Activated CD4-positive, alpha-beta T cell treated with anti-CD3 and anti-CD28 coated beads, Interleukin-2, amount 10 ng/mL, durations not matched to agents 24 days and 14 days (primary cell): ENCODE results near the gene TMPRSS9. TPM values are rescaled to one million over a fixed set of nuclear protein-coding genes. Genes with fewer than 3 reads are reported as not detected.

Experiments
- DNase-seq: peaks from one replicate; pipeline ENCODE4 v3.0.0; 2022
- H3K27ac Mint-ChIP-seq: one replicate; pipeline ENCODE4 v1.8.0; 2022; ENCODE audit warnings: mild to moderate bottlenecking, mixed read lengths
- H3K27me3 Mint-ChIP-seq: one replicate; pipeline ENCODE4 v1.8.0; 2022; ENCODE audit warnings: mixed read lengths
- H3K36me3 Mint-ChIP-seq: one replicate; pipeline ENCODE4 v1.8.0; 2022; ENCODE audit warnings: low read depth, mild to moderate bottlenecking, mixed read lengths
- H3K4me1 Mint-ChIP-seq: one replicate; pipeline ENCODE4 v1.8.0; 2021; ENCODE audit warnings: mixed read lengths
- H3K4me3 Mint-ChIP-seq: one replicate; pipeline ENCODE4 v1.8.0; 2022; ENCODE audit warnings: mild to moderate bottlenecking, moderate library complexity, mixed read lengths
- H3K9me3 Mint-ChIP-seq: one replicate; pipeline ENCODE4 v1.8.0; 2021; ENCODE audit warnings: mixed read lengths
- intact Hi-C: fragments of 100-400 bp; cut with micrococcal nuclease; formaldehyde crosslinking; loops from one replicate; pipeline ENCODE4 v1.15.1; 2023
- total RNA-seq: library from RNA; stranded (reverse); gene quantifications from 2 replicates; pipeline ENCODE4 v1.2.3, GENCODE V29; 2022

Gene TMPRSS9
- total RNA-seq, 1 donor from 2014 or later = not detected

DNA sequence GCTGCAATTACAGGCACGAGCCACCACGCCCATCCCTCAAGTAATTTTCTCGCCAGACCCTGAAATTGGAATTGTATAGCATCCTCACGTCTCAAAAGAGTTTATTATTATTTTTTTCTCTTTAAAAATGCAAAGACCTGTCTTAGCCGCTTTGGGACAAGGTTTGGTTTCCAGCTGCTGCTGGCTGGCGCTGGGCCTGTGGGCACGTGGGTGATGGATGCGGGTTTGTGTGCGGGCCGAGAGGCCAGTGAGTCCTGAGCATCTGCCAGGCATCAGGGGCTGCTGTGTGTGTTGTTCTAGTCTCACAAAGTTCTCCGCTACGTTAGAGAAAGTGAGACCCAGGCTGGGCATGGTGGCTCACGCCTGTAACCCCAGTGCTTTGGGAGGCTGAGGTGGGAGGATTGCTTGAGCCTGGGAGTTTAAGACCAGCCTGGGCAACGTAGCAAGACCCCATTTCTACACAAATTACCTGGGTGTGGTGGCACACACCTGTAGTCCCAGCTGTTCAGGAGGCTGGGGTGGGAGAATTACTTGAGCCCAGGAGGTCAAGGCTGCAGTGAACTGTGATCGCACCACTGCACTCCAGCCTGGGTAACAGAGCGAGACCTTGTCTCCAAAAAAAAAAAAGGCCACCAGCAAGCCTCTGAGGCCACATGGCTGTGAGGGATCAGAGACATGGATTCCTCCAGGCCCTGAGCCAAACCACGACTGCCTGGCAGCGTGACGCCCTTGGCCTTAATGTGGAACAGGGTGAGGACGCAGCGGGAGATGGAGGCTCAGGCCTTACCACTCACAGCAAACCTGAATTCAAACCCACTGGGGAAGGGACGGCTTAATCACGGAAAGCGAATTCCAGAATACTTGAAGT lies 4.7 kb upstream of the TMPRSS9 start:
- peaks cover under 1% of the 10 kb centered on the region for H3K4me1 Mint-ChIP-seq
- H3K36me3 Mint-ChIP-seq = no peaks in the 10 kb centered on the region
- no peak overlapping the region for H3K27ac Mint-ChIP-seq
- intact Hi-C loops = no loop called here
- no peak for DNase-seq
- H3K27me3 Mint-ChIP-seq = peaks cover 6% of the 10 kb centered on the region
- H3K9me3 Mint-ChIP-seq = no peaks in the 10 kb centered on the region
- H3K4me3 Mint-ChIP-seq = no peak overlapping the region

DNA sequence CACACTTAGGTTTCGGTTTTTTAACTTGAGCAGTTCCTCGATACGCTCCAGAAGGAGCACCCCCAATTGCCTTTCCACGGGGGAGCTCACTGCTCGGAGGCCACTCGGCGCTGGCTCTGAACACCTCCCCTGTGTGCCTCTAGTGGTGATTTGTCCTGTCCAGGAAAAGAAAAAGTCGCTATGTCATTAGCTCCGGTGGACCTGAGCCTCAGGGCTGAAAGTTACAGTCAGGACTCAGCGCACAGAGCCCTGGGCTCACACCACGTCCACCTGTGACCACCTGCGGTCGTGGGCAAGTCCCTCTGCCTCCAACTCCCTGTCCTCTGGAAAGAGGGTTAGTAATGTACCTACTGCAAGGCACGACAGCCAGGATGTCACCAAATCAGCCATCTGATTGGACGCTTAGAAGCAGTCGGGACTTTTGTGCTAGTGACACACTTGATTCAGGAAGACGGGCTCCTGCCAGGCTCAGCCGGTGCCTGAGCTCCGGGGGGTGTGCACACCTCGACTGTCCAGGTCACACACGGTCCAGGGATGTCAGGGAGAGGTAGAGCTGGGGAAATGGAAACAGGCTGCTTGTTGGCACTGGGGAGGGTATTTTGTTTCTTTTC lies 3.9 kb upstream of the TMPRSS9 start:
- H3K4me3 Mint-ChIP-seq = no peak overlapping the region
- intact Hi-C loops = no loop called here
- H3K27me3 Mint-ChIP-seq = peaks cover 11% of the 10 kb centered on the region
- DNase-seq = no peak
- no peaks in the 10 kb centered on the region for H3K9me3 Mint-ChIP-seq
- no peak overlapping the region for H3K27ac Mint-ChIP-seq
- H3K36me3 Mint-ChIP-seq = no peaks in the 10 kb centered on the region
- peaks cover 4% of the 10 kb centered on the region for H3K4me1 Mint-ChIP-seq

GRCh38 chr19:2357279-2358206 lies 2.5 kb upstream of the TMPRSS9 start:
- peaks cover 11% of the 10 kb centered on the region for H3K27me3 Mint-ChIP-seq
- no peak for DNase-seq
- H3K4me3 Mint-ChIP-seq = no peak overlapping the region
- no peaks in the 10 kb centered on the region for H3K36me3 Mint-ChIP-seq
- H3K4me1 Mint-ChIP-seq = peaks cover 4% of the 10 kb centered on the region
- H3K27ac Mint-ChIP-seq = no peak overlapping the region
- intact Hi-C loops = no loop called here
- no peaks in the 10 kb centered on the region for H3K9me3 Mint-ChIP-seq

DNA sequence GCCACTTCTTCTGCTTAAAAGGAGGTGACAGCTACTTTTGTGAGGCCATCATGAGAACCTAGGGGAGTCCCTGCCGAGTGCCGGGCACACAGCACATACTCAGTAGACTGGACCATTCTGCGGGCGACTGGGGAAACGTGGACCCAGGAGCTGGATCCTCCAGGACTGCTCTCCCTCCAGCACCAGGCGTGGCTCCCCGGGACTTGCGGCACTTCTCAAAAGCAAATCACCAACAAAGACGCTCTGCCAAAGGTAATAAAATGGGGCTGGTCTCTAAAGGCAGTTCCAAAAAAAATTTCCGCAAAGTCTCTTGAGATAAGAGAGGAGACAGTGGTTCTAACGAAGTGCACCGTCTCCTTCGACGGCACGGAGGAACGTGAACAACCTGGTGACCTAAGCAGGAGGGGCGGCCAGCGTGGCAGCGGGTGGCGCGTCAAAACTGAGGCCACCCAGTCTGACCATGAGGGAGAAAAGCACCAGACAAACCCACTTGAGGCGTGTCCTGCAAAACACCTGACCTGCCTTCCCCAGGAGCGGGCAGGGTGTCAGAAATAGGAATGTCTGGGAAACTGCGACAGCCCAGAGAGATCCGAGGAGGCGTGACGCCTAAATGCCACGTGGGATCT lies 1.4 kb upstream of the TMPRSS9 start:
- intact Hi-C loops = no loop called here
- H3K4me3 Mint-ChIP-seq = no peak overlapping the region

DNA sequence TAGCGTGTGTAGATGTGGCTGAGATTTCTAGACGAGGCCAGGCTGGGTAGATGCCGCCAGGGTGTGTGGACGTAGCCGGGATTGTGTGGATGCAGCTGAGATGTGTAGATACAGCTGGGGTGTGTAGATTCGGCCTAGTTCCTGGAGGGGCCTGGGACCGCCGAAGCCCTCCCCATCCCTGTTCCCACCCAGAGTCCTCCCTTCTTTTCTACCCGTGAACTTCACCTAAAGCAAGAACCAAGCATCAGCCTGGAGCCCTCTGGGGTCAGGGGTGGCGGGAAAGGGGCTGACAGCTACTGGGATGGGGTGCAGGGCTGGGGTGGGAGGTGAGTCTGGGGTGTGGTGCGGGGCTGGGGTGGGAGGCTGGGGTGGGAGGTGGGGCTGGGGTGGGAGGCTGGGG lies 768 bp downstream of the TMPRSS9 start:
- H3K9me3 Mint-ChIP-seq = no peaks in the 10 kb centered on the region
- no peak overlapping the region for H3K27ac Mint-ChIP-seq
- H3K27me3 Mint-ChIP-seq = peaks cover 16% of the 10 kb centered on the region
- peaks cover 7% of the 10 kb centered on the region for H3K4me1 Mint-ChIP-seq
- intact Hi-C loops = no loop called here
- H3K36me3 Mint-ChIP-seq = no peaks in the 10 kb centered on the region
- no peak for DNase-seq
- H3K4me3 Mint-ChIP-seq = no peak overlapping the region

More for the DNA sequence above, 1.4 kb upstream of the TMPRSS9 start:
- no peak for DNase-seq
- H3K27ac Mint-ChIP-seq = no peak overlapping the region
- peaks cover 4% of the 10 kb centered on the region for H3K4me1 Mint-ChIP-seq
- peaks cover 11% of the 10 kb centered on the region for H3K27me3 Mint-ChIP-seq
- no peaks in the 10 kb centered on the region for H3K9me3 Mint-ChIP-seq
- H3K36me3 Mint-ChIP-seq = no peaks in the 10 kb centered on the region

DNA sequence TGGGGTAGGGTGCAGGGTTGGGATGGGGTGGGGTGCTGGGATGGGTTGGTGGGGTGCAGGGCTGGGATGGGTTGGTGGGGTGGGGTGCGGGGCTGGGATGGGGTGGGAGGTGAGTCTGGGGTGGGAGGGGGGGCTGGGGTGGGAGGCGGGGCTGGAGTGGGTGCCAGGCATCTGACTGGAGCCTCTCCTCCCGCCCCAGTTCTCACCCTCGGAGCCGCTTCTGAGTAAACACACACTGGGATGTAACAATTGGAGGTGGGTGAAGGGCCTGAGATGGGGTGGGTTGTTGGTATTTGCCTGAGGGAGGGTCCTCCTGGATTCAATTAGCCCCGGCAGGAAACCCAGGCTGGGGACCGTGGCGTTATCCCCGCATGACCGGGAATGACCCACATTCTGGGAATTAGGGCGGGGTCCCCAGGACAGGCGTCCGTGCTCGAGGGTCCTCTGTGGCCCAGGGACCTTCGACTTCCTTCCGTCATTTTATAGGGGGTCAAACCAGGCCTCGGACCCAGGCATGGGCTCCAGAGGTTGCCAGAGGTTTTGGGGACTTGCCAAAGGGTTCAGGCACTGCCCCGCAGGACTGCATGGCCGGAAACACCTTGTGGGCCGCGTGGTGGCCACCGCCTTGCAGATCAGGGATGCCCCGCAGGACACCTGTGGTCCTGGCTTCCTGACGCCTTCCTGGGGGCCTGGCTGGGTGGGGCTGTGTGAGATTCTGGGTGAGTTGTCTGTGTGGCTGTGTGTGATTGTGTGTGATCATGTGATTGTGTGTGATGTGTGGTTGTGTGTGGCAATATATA lies 1.4 kb downstream of the TMPRSS9 start:
- H3K9me3 Mint-ChIP-seq = no peaks in the 10 kb centered on the region
- no peak overlapping the region for H3K4me3 Mint-ChIP-seq
- H3K27ac Mint-ChIP-seq = no peak overlapping the region
- H3K36me3 Mint-ChIP-seq = no peaks in the 10 kb centered on the region
- intact Hi-C loops = no loop called here
- H3K4me1 Mint-ChIP-seq = peaks cover 7% of the 10 kb centered on the region
- DNase-seq = no peak
- H3K27me3 Mint-ChIP-seq = peaks cover 16% of the 10 kb centered on the region

- H3K27ac Mint-ChIP-seq = no peak overlapping the region
- DNase-seq = no peak
- H3K4me1 Mint-ChIP-seq = peaks cover 7% of the 10 kb centered on the region
- H3K4me3 Mint-ChIP-seq = no peak overlapping the region
- H3K27me3 Mint-ChIP-seq = peaks cover 16% of the 10 kb centered on the region
- H3K9me3 Mint-ChIP-seq = no peaks in the 10 kb centered on the region
- intact Hi-C loops = no loop called here
- no peaks in the 10 kb centered on the region for H3K36me3 Mint-ChIP-seq
These were observed 2.2 kb downstream of the TMPRSS9 start for GRCh38 chr19:2362046-2362969.

DNA sequence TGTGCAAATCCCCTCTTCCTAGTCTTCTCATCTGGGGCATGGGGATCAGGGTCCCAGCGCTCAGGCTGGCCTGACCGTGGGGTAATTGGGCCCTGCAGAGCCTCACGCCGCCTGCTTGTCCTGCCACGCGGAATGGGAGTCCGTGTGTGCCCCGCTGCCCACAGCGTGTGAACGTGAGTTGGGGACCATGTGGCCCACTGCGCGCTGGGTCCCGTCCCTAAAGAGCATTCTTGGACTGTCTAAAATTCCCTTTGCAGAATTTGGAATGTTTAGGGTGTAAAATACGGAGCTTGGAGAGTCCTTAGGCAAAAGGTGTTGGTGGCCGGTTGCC lies 2.9 kb downstream of the TMPRSS9 start:
- intact Hi-C loops = no loop called here
- H3K4me1 Mint-ChIP-seq = peaks cover 7% of the 10 kb centered on the region
- no peaks in the 10 kb centered on the region for H3K9me3 Mint-ChIP-seq
- H3K4me3 Mint-ChIP-seq = no peak overlapping the region
- no peak for DNase-seq
- H3K27me3 Mint-ChIP-seq = peaks cover 16% of the 10 kb centered on the region
- H3K36me3 Mint-ChIP-seq = no peaks in the 10 kb centered on the region
- no peak overlapping the region for H3K27ac Mint-ChIP-seq

- intact Hi-C loops = no loop called here
- H3K4me1 Mint-ChIP-seq = peaks cover 7% of the 10 kb centered on the region
- H3K27me3 Mint-ChIP-seq = peaks cover 16% of the 10 kb centered on the region
- no peak overlapping the region for H3K27ac Mint-ChIP-seq
- peaks cover 4% of the 10 kb centered on the region for H3K9me3 Mint-ChIP-seq
- no peaks in the 10 kb centered on the region for H3K36me3 Mint-ChIP-seq
- no peak for DNase-seq
- H3K4me3 Mint-ChIP-seq = no peak overlapping the region
These were observed 3.4 kb downstream of the TMPRSS9 start for GRCh38 chr19:2363419-2363818.

- Mint-ChIP-seq H3K27me3 (peaks cover 9% of the 10 kb centered on the region), H3K9me3 (peaks cover 5% of the 10 kb centered on the region), H3K4me1 (peaks cover 6% of the 10 kb centered on the region), H3K36me3 (peaks cover 2% of the 10 kb centered on the region), H3K27ac (no peak overlapping the region), H3K4me3 (no peak overlapping the region)
- intact Hi-C loops = no loop called here
- no peak for DNase-seq
These were observed 5.3 kb downstream of the TMPRSS9 start for GRCh38 chr19:2365201-2365970.

DNA sequence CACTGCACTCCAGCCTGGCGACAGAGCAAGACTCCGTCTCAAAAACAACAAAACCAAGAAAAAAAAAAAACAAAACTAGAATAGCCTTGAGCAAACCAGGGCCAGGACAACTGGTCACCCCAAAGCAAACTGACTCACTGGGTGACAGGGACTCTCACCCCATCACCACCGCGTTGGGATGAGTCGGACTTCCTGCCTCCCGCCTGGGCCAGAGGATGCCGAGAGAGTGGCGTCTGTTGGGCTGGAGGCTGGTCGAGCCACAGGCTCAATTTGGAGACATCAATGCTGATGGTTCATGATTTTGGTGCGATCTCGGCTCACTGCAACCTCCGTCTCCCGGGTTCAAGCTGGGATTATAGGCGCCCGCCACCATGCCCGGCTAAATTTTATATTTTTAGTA lies 11.6 kb downstream of the TMPRSS9 start:
- H3K9me3 Mint-ChIP-seq = peaks cover 5% of the 10 kb centered on the region
- peaks cover 2% of the 10 kb centered on the region for H3K36me3 Mint-ChIP-seq
- no peaks in the 10 kb centered on the region for H3K27me3 Mint-ChIP-seq
- no peak overlapping the region for H3K4me3 Mint-ChIP-seq
- no peaks in the 10 kb centered on the region for H3K4me1 Mint-ChIP-seq
- no peak for DNase-seq
- intact Hi-C loops = no loop called here
- H3K27ac Mint-ChIP-seq = no peak overlapping the region
